Measurements from ENCODE around the gene SYT7. TPM values are rescaled to one million over a fixed set of nuclear protein-coding genes. Genes with fewer than 3 reads are reported as not detected.

Gene SYT7
- total and polyA plus RNA-seq, 2 of the 8 experiments (the other 6 are each of a cell fraction or from before 2014, with no cell fraction given) = 9.6 to 10.5 TPM

DNA sequence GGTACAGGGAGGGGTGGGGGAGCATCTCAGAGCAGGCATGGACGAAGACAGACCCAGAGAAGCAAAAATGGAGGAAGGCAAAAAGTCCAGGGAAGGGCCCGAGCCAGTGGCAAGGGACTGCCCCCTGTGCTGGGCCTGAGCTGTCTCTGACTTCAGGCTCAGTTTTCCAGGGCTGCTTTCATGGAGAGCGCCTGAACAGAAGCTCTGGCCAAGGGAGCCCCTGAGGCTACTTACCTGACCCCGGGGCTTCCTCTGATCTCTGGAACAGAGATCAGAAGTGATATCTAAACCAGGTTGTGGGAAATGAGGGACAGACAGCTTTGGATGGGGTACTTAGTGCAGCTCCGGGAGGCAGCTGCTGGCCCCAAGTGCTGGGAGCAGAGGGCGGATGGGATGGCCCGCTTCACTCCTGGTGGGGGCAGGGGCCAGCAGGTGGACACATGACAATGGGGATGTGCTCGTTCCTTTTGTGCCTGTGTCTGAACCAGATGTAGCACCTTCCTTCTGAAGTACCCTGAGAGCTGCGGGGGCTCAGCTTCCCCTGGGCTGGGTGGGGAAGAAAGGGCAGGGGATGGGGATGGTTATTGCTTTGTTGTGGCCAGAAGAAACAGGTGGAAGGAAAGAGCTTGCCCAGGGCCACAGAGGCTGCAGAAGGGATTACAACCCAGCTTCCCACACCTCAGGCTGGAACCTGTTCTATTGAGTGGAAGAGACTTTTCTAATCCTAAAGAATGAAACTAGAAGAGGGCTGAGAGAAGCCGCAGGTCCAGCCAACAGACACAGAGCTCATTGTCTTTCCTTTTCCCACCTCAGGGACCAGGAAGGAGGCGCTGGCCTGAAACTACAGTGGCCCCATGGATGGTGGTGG, 66.6 kb downstream of the SYT7 start:
- no peaks in the 10 kb centered on the region; the same call in 1 of the 2 replicates for H3K23me2 ChIP-seq (ENCODE audit: low read depth, low read length)
- CTCF ChIA-PET (ENCODE audit: partially characterized antibody) = interaction anchor here (1.0 to 40.4 kb wide), 21 partner anchors 8 to 158 kb away, joined by 3 to 2106 read pairs (median 5); a partner anchor contains a TSS
- no peak overlapping the region for H2AFZ ChIP-seq (ENCODE audit: low read length)
- peak overlapping the region; percentile 4 to 16; a peak in 2 of 4 replicates for H3K4me2 ChIP-seq (ENCODE audit: insufficient read depth in 1 of 2, low read depth in 2 of 2, low read length in 2 of 2)
- no peak overlapping the region for H2BK120ac ChIP-seq (replicated peaks; ENCODE audit: low read depth, low read length)
- 0 out of 2 replicates have a peak overlapping the region, but pooled peaks have one; percentile 4 for H3K18ac ChIP-seq (ENCODE audit: extremely low read depth, low read length)
- H3K27me3 ChIP-seq (replicated peaks in 1 of 4; ENCODE audit: control insufficient read depth in 3 of 4, extremely low read depth in 1 of 4, insufficient read depth in 3 of 4, low read length in 3 of 4) = peaks cover 8 to 19% (median 16%) of the 10 kb centered on the region in 4 experiments
- peaks cover 0 to 46% (median 31%) of the 10 kb centered on the region in 4 experiments; a peak in 6 of 7 replicates for H3K4me1 ChIP-seq (replicated peaks in 1 of 4; ENCODE audit: control insufficient read depth in 3 of 4, insufficient read depth in 4 of 4, low read length in 3 of 4)
- H2BK20ac ChIP-seq (ENCODE audit: low read length) = peak overlapping the region; percentile 97
- H4K91ac ChIP-seq (replicated peaks; ENCODE audit: insufficient read length, low read length) = peak overlapping the region; percentile 63
- H2AK5ac ChIP-seq (ENCODE audit: low read depth, low read length) = 0 out of 2 replicates have a peak overlapping the region, but pooled peaks have one; percentile 71
- H3K56ac ChIP-seq (replicated peaks; ENCODE audit: insufficient read length, low read depth, low read length) = no peak overlapping the region
- H2BK12ac ChIP-seq (ENCODE audit: low read depth, low read length) = peak overlapping the region; percentile 94
- H3K4ac ChIP-seq (replicated peaks; ENCODE audit: insufficient read length, low read depth, low read length) = peak overlapping the region; percentile 45
- POLR2A ChIA-PET (ENCODE audit: partially characterized antibody) = interaction anchor here (1.1 to 2.8 kb wide), 10 partner anchors 11 to 113 kb away, joined by 3 to 14 read pairs (median 5); no protein-coding TSS in a partner anchor
- H3K36me3 ChIP-seq (ENCODE audit: control insufficient read depth in 2 of 4, insufficient read depth in 4 of 4, low read length in 3 of 4) = no peaks in the 10 kb centered on the region
- peaks cover 0 to 2% of the 10 kb centered on the region in 2 experiments for H4K20me1 ChIP-seq (replicated peaks in 1 of 2; ENCODE audit: control insufficient read depth in 1 of 2, insufficient read depth in 2 of 2, low read length in 2 of 2)
- H3K9ac ChIP-seq (replicated peaks in 1 of 4; ENCODE audit: extremely low read depth in 1 of 4, low read depth in 3 of 4, low read length in 3 of 4) = no peak overlapping the region
- H3K14ac ChIP-seq (ENCODE audit: insufficient read length) = no peak overlapping the region
- 0 out of 2 replicates have a peak overlapping the region, but pooled peaks have one; percentile 4 for H3K27ac ChIP-seq (ENCODE audit: low read depth, low read length)
- H4K8ac ChIP-seq (ENCODE audit: extremely low read depth, insufficient read depth, low read length) = no peak overlapping the region
- DNase-seq (ENCODE audit: low read depth in 1 of 2, low spot score in 2 of 2) (no peak), FAIRE-seq (no peak)
- no peak overlapping the region for H3K23ac ChIP-seq (ENCODE audit: insufficient read length)
- H3K9me3 ChIP-seq (ENCODE audit: insufficient read depth in 2 of 2, low read depth in 1 of 2, low read length in 1 of 2) = no peaks in the 10 kb centered on the region
- H3K79me2 ChIP-seq (ENCODE audit: control insufficient read depth in 1 of 2, insufficient read depth in 2 of 2, low read length in 2 of 2) = no peaks in the 10 kb centered on the region
- peak overlapping the region; percentile 72 for H2BK15ac ChIP-seq (ENCODE audit: low read length)
- H3K4me3 ChIP-seq (ENCODE audit: extremely low read depth in 1 of 4, insufficient read depth in 2 of 4, low read depth in 3 of 4, low read length in 4 of 4) = no peak overlapping the region
- TF ChIP-seq YY1 (IDR thresholded peaks at IDR 0.05; ENCODE audit: low read depth, low read length) (0 out of 2 replicates have a peak, but pooled peaks have one; percentile 22), NANOG (IDR thresholded peaks at IDR 0.05; ENCODE audit: insufficient read depth, low read depth, low read length, poor library complexity, severe bottlenecking) (peak; percentile 26), EP300 (IDR thresholded peaks at IDR 0.05; ENCODE audit: borderline replicate concordance in 1 of 2, low read depth in 2 of 2, low read length in 2 of 2) (no peak)
- TF ChIP-seq, protein P1, sequence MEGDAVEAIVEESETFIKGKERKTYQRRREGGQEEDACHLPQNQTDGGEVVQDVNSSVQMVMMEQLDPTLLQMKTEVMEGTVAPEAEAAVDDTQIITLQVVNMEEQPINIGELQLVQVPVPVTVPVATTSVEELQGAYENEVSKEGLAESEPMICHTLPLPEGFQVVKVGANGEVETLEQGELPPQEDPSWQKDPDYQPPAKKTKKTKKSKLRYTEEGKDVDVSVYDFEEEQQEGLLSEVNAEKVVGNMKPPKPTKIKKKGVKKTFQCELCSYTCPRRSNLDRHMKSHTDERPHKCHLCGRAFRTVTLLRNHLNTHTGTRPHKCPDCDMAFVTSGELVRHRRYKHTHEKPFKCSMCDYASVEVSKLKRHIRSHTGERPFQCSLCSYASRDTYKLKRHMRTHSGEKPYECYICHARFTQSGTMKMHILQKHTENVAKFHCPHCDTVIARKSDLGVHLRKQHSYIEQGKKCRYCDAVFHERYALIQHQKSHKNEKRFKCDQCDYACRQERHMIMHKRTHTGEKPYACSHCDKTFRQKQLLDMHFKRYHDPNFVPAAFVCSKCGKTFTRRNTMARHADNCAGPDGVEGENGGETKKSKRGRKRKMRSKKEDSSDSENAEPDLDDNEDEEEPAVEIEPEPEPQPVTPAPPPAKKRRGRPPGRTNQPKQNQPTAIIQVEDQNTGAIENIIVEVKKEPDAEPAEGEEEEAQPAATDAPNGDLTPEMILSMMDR (IDR thresholded peaks at IDR 0.05; ENCODE audit: control extremely low read depth in 1 of 3, insufficient read depth in 1 of 3, low read depth in 1 of 3, low read length in 3 of 3) = 0 out of 4 replicates have a peak, but pooled peaks of 1 of the 3 experiments have one; percentile 1
- no peak overlapping the region for H4K5ac ChIP-seq (ENCODE audit: insufficient read length, low read depth, low read length)
- 57% methylated on average over 11 of the region's 11 CpGs; no CpG with 5 or more reads in 1 of the 2 experiments for WGBS, 2 experiments (ENCODE audit: extremely low coverage in 1 of 2, insufficient coverage in 1 of 2, insufficient read length in 1 of 2, insufficient replicate concordance in 2 of 2, low coverage in 1 of 2, low lambda C conversion rate in 2 of 2, missing lambda C conversion rate in 1 of 2)
- H2BK5ac ChIP-seq (ENCODE audit: low read depth, low read length) = peak overlapping the region; percentile 92; the same call in 1 of the 2 replicates
- no peaks in the 10 kb centered on the region for H3K79me1 ChIP-seq (ENCODE audit: low read depth, low read length)

Data from H1 (cell line).